Kidney capillary endothelial cell (primary cell): ENCODE measurements around the gene EDNRB.
"Not testable (repeated sequence)": the region's sequence is repeated elsewhere in the genome, so short reads cannot be mapped to it uniquely, and the experiment has no call there.

ENCODE experiments used
- DNase-seq: peaks from one replicate; pipeline ENCODE4 v3.0.0-alpha.2; 2018; ENCODE audit warnings: low spot score

EDNRB gene

GRCh38 chr13:77896536-77896935 is 22.1 kb downstream of the EDNRB start:
- DNase-seq, result peak; percentile 59

GRCh38 chr13:77894743-77895142 is 23.9 kb downstream of the EDNRB start:
- DNase-seq, result no peak

GRCh38 chr13:77893066-77893465 is 25.6 kb downstream of the EDNRB start:
- no peak for DNase-seq

GRCh38 chr13:77892491-77892890 is 26.1 kb downstream of the EDNRB start:
- DNase-seq, result no peak

- no peak for DNase-seq
Measured at GRCh38 chr13:77891486-77891885, 27.1 kb downstream of the EDNRB start.

GRCh38 chr13:77891041-77891440 is 27.6 kb downstream of the EDNRB start:
- no peak for DNase-seq

- DNase-seq, result no peak
Measured at GRCh38 chr13:77883328-77883727, 35.3 kb downstream of the EDNRB start.

GRCh38 chr13:77878190-77878589 is 40.4 kb downstream of the EDNRB start:
- peak; percentile 60 for DNase-seq

- DNase-seq, result no peak
Measured at GRCh38 chr13:77876176-77876575, 42.5 kb downstream of the EDNRB start.

GRCh38 chr13:77874406-77874805 is 44.2 kb downstream of the EDNRB start:
- no peak for DNase-seq

- DNase-seq, result no peak
Measured at GRCh38 chr13:77872995-77873394, 45.6 kb downstream of the EDNRB start.

GRCh38 chr13:77871596-77871995 is 47.0 kb downstream of the EDNRB start:
- DNase-seq, result no peak

- DNase-seq, result peak; percentile 66
Measured at GRCh38 chr13:77868717-77869116, 49.9 kb downstream of the EDNRB start.

- no peak for DNase-seq
Measured at GRCh38 chr13:77866971-77867370, 51.7 kb downstream of the EDNRB start.

GRCh38 chr13:77865622-77866021 is 53.0 kb downstream of the EDNRB start:
- DNase-seq, result no peak

GRCh38 chr13:77863144-77863543 is 55.5 kb downstream of the EDNRB start:
- DNase-seq, result no peak

- no peak for DNase-seq
Measured at GRCh38 chr13:77861741-77862140, 56.9 kb downstream of the EDNRB start.

GRCh38 chr13:77860507-77860981 is 58.1 kb downstream of the EDNRB start:
- peak; percentile 48 for DNase-seq

GRCh38 chr13:77859450-77859849 is 59.2 kb downstream of the EDNRB start:
- no peak for DNase-seq

GRCh38 chr13:77857531-77858209 is 61.0 kb downstream of the EDNRB start:
- DNase-seq, result no peak

GRCh38 chr13:77853703-77854102 is 64.9 kb downstream of the EDNRB start:
- DNase-seq, result no peak

- DNase-seq, result not testable (repeated sequence)
Measured at GRCh38 chr13:77848050-77848449, 70.6 kb downstream of the EDNRB start.

GRCh38 chr13:77846173-77846572 is 72.5 kb downstream of the EDNRB start:
- DNase-seq, result no peak
